Peyer's patch (tissue), 4 donors: ENCODE results near the gene EGLN3.

Source experiments
- POLR2A ChIP-seq, 2 donors: fragments of 450-650 bp; IDR thresholded peaks; one replicate each; pipeline ENCODE4 v1.5.1; 2017; ENCODE audit warnings: antibody characterized with exemption in 2 of 2, mild to moderate bottlenecking in 2 of 2, moderate library complexity in 2 of 2
- TF ChIP-seq, protein P1 (sequence below), 6 experiments: fragments of 450-650 bp in 4 of 6; fragments of 200-600 bp in 2 of 6; sonication (generic) in 1 of 6; IDR thresholded peaks; one replicate each; pipeline ENCODE4 v1.5.1; 2017 to 2019; ENCODE audit warnings: antibody characterized with exemption in 6 of 6, mild to moderate bottlenecking in 3 of 6, moderate library complexity in 1 of 6

DNA sequence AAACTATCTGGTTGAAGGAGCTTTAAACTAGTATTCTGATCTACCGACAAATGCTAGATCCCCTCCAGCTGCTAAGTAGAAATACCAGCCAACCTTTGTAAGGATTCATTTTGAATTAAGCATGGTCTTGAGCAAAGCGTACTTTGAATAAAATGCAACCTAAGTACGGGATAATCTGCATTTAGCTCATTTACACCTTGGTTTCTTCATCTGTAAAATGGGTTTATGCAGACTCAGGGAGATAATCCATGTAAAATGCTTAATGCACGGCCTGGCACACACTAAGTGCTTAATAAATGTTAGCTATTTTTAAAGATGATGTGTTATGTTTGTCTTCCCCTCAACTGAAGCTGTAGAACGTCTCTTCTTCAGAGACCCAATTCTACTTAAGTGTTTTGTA lies 15.9 kb downstream of the EGLN3 start:
- TF ChIP-seq, protein P1, sequence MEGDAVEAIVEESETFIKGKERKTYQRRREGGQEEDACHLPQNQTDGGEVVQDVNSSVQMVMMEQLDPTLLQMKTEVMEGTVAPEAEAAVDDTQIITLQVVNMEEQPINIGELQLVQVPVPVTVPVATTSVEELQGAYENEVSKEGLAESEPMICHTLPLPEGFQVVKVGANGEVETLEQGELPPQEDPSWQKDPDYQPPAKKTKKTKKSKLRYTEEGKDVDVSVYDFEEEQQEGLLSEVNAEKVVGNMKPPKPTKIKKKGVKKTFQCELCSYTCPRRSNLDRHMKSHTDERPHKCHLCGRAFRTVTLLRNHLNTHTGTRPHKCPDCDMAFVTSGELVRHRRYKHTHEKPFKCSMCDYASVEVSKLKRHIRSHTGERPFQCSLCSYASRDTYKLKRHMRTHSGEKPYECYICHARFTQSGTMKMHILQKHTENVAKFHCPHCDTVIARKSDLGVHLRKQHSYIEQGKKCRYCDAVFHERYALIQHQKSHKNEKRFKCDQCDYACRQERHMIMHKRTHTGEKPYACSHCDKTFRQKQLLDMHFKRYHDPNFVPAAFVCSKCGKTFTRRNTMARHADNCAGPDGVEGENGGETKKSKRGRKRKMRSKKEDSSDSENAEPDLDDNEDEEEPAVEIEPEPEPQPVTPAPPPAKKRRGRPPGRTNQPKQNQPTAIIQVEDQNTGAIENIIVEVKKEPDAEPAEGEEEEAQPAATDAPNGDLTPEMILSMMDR (IDR thresholded peaks at IDR 0.05) = no peak
- TF ChIP-seq POLR2A (IDR thresholded peaks at IDR 0.05) = no peak
